H1 (cell line): Measurements from ENCODE around the gene TCEANC. TPM values are rescaled to one million over a fixed set of nuclear protein-coding genes. Genes with fewer than 3 reads are reported as not detected.

Experiments used
- BACH1 ChIP-seq: IDR thresholded peaks from 2 replicates; pipeline ENCODE4 v1.6.1; 2012; ENCODE audit warnings: low read length, improper control_type of control experiment
- PHF8 ChIP-seq: fragments of 200-600 bp; sonication (generic); conservative IDR thresholded peaks from 2 replicates; pipeline ENCODE4 v1.7.1; 2012; ENCODE audit warnings: low read depth, mild to moderate bottlenecking, inconsistent platforms, low read length, moderate library complexity
- RFX5 ChIP-seq: IDR thresholded peaks from 2 replicates; pipeline ENCODE4 v1.6.1; 2011; ENCODE audit warnings: low read depth, low read length, improper control_type of control experiment, borderline replicate concordance
- TBP ChIP-seq: IDR thresholded peaks from 2 replicates; pipeline ENCODE4 v1.6.1; 2011; ENCODE audit warnings: low read depth, low read length, improper control_type of control experiment
- TEAD4 ChIP-seq: IDR thresholded peaks from 2 replicates; pipeline ENCODE4 v1.6.1; 2012; ENCODE audit warnings: low read depth, low read length, inconsistent platforms, mixed read lengths
- polyA plus RNA-seq, 7 experiments: library from polyadenylated mRNA; depleted of rRNA in 3 of 7; stranded (reverse) in 5 of 7; unstranded in 2 of 7; fragments of >200 nt in 5 of 7; fragments of 200-250 nt in 2 of 7; gene quantifications; 1 replicate in 5 of 7; 2 replicates in 1 of 7; 4 replicates in 1 of 7; pipeline versions ENCODE4 v1.2.1 to v1.2.3, GENCODE V29; 2011 to 2013; ENCODE audit warnings: missing spikeins in 2 of 7, mixed read lengths in 2 of 7
- total RNA-seq: library from RNA; stranded (reverse); fragmentation: NEBNext Ultra II Directional; extraction: Animal tissue kit (Norgen Biotek cat#: 25700); gene quantifications from 2 replicates; pipeline ENCODE4 v1.2.1, GENCODE V29; 2021
- TF ChIP-seq, protein P1 (sequence below): IDR thresholded peaks from 2 replicates; pipeline ENCODE4 v1.6.1; 2011; ENCODE audit warnings: low read length, improper control_type of control experiment

TCEANC gene
- total and polyA plus RNA-seq, 2 of the 8 experiments (the other 6 are each of a cell fraction or from before 2014, with no cell fraction given): 0.88 to 2.0 TPM

DNA sequence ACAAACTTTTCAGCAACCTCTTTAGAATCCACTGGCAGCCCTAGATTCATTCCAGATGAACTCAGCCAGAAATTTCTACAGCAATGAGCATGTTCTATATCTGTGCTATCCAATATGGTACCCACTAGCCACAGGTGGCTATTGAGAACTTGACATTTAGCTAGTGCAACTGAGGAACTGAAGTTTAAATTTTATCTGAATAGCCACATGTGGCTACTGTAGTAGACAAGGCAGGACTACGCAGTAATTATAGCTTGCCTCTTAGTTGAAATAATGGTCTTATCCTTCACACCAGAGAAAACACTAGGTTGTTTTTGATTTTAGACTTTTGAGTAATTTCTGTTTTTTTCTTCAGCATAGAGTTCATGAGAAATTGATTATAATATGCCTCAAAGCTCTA, 2.6 kb upstream of the TCEANC start (continued):
- TF ChIP-seq TEAD4: no peak
- TF ChIP-seq BACH1: no peak
- no peak for TF ChIP-seq TBP
- TF ChIP-seq, protein P1, sequence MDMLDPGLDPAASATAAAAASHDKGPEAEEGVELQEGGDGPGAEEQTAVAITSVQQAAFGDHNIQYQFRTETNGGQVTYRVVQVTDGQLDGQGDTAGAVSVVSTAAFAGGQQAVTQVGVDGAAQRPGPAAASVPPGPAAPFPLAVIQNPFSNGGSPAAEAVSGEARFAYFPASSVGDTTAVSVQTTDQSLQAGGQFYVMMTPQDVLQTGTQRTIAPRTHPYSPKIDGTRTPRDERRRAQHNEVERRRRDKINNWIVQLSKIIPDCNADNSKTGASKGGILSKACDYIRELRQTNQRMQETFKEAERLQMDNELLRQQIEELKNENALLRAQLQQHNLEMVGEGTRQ: no peak
- no peak for TF ChIP-seq RFX5
- no peak for TF ChIP-seq PHF8
- TF ChIP-seq, all 59 proteins: peak for 0
